NCI-H146 (cell line): ENCODE measurements around the gene AJM1.

Experiments used
- DNase-seq: peaks from one replicate; lab custom pipeline; 2025; lab: John Stamatoyannopoulos, UW

AJM1 gene

GRCh38 chr9:136808075-136808805, 34.0 kb upstream of the AJM1 start:
- DNase-seq: peak; percentile 13

GRCh38 chr9:136808806-136809158, 33.5 kb upstream of the AJM1 start:
- no peak for DNase-seq

DNA sequence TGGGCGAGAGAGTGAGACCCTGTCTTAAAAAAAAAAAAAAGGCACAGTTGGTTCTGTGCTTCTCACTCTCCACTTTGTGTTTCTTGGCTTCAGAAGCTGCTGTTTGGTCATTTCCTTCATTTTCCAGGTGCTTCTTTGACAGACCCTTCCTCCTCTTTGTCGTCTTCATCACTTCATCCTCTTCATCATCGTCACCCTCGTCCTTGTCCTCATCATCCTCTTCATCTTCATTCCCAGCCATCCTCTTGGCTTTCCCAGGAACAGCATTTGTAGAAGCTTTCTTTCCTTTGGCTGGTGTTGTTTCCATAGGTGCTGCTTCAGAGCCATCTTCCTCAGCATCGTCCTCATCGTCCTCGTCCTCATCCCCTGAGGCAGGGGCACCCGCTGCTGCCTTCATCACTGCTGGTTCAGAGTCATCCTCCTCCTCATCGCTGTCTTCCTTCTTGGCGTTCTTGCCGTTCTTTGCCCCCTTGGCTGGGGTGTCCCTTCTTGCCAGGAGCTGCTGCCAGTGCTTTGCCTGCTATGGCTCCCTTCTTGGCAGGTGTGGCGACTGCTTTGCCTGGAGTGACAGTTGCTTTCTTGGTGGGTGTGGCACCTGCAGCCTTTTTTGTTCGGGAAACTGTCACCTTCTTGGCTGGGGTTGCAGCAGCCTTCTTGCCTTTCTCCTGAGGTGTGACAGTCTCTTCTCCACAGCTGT, 27.4 kb upstream of the AJM1 start:
- DNase-seq: no peak

DNA sequence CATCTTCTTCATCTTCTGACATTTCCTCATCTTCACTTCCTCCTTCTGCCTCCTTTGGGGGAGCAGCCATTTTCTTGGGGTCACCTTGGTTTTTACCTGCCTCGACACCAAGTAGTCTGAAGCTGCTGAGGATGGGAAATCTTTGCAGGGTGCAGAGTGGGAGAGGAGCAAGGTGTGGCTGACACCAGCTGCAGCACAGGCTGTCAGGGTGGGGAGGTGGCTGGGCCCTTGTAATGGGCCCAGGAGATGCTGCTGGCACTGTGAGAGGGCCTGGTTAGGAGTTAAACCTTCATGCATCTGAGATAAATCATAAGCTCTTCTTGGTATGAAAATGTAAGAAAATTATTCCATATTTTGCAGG, 26.9 kb upstream of the AJM1 start:
- no peak for DNase-seq

DNA sequence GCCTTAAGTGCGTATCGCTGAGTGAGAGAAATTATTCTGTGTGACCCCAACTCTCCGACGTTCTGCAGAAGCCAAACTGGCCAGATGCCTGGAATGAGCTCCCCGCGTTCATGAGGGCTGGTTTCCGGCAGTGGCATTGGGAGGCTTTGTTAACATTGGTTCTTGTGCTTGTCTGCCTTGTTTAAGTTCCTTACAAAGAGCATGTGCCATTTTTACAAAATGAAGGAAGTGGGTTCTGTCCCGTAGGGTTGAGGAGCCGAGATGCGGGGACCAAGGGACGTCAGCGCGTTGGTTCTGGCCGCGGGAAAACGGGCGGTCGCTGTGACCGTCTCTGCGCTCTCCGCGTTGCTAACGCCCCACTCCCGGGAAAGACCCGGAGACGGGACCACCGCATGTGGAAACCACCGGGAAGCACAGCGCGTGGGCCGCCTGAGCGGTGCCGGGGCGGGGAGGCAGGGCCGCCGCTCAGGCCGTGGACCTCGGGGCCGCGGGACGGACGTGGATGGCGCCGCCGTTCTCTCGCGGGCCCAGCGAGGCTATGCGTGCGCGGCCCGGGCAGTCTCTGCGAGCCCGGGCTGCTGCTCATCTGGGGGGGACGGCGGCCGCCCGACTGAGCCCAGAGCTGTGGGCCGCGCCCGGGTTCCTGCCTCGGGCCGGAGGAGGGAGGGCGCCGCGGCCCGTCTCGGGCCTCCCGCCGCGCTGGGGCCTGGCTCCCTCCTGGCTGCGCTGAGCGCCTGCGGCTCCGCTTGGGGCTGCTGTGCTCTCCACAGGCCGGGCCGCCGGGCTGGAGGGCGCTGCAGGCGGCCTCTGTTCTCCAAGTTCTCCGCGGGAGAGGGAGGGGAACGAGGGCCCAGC, 21.1 kb upstream of the AJM1 start:
- DNase-seq: no peak

- no peak for DNase-seq
Observed at GRCh38 chr9:136821826-136822544, 20.3 kb upstream of the AJM1 start.

DNA sequence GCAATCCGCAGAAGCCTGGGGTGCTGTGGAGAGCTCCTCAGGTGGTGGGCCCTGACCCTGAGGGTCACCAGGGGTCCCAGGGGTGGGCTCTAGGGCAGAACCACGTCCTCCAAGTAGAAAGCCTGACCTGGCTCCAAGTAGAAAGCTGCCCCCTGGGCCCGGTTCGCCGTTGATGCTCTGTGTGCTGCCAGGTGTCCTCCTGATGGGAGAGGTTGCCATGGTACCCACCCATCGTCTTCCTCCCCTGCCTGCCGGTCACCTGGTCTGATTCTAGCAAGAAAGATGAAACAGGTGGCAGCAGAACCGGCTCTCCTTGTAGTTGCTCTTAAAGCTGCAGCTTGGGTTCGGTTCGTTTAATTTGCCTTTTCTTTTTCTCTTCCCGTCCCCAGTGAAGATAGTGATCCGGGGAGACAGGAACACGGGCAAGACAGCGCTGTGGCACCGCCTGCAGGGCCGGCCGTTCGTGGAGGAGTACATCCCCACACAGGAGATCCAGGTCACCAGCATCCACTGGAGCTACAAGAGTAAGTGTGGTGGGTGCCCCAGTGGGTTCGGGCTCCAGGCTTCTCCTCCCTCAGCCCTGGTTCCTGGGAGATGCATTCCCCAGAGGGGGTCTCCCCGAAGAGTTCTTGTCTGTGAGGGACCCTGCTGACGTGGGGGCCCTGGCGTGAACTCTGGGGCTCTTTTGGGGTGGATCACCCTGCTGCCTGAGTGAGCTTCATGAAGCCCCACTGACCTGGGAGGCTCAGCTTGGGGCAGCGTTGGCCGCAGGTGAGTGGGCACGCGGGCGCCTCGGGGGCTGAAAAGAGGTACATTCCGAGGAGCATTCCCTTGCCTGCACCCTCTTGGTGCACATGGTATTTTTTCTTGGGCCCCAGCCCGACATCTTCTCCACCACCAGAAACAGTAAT, 18.9 kb upstream of the AJM1 start:
- DNase-seq: peak; percentile 59

DNA sequence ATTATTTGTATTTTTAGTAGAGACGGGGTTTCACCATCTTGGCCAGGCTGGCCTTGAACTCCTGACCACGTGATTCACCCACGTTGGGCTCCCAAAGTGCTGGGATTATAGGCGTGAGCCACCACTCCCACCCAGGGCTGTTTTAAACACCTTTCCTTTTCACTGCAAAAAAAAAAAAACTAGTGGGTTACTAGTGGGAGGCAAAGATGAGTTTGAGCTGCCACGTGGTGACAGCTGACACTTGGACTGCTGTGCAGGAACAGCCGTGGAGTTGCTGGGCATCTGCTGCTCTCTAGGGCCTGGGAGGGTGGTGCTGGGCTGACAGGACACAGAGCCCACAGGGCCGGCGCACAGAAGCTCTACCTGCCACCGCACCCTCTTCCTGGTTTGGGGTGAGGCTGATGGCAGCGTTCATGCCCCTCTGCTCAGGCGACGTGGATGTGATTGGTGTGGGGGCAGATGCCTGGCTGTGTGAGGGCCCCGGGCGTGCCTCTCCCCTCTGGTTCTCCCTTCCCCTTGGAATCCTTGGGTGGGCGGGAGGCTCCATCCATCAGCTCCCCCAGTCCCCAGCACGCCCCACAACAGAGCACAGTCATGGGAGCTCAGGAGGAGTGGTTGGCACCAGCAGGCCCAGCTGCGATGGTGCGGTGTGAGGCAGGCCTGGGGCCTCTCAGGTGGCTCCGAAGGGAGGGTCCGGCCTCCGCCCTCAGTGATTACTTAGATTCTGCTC, 17.6 kb upstream of the AJM1 start:
- DNase-seq: no peak

DNA sequence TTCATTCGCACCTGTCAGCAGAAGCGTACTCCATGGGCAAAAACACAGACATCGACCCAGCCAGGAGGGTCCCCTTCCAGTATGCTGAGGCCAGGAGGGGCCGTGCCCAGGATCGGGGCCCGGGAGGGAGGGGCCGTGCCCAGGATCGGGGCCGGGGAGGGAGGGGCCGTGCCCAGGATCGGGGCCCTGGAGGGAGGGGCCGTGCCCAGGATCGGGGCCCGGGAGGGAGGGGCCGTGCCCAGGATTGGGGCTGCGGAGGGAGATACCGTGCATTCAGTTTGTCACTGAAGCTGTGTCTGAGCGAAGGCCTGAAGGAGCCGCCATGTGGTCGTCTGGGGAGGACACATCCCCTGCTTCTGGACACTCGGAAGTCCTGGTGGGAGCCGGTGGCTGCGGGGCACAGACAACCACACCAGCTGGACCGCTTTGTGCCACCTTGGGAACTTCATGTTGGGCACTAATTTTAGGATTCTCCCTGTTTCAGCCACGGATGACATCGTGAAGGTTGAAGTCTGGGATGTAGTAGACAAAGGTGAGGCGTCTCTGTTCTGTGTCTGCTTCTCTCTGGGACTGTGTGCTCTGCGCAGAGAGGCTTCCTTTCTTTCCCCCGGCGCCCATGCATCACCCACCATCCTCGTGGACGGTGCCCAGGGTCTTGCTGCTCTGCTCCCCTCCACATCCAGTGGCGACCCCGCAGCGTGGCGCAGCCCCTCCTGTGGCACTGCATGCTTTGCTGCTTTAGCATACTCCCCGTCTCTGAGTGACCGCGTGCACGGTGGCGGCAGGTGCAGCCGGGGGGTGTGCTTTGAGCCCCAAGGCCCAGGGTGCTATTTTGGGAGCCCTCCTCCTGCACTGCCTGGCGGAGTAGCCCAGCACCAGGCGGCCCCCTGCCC, 16.7 kb upstream of the AJM1 start:
- DNase-seq: no peak

GRCh38 chr9:136826188-136826541, 16.1 kb upstream of the AJM1 start:
- DNase-seq: no peak

GRCh38 chr9:136826703-136827582, 15.3 kb upstream of the AJM1 start:
- no peak for DNase-seq

DNA sequence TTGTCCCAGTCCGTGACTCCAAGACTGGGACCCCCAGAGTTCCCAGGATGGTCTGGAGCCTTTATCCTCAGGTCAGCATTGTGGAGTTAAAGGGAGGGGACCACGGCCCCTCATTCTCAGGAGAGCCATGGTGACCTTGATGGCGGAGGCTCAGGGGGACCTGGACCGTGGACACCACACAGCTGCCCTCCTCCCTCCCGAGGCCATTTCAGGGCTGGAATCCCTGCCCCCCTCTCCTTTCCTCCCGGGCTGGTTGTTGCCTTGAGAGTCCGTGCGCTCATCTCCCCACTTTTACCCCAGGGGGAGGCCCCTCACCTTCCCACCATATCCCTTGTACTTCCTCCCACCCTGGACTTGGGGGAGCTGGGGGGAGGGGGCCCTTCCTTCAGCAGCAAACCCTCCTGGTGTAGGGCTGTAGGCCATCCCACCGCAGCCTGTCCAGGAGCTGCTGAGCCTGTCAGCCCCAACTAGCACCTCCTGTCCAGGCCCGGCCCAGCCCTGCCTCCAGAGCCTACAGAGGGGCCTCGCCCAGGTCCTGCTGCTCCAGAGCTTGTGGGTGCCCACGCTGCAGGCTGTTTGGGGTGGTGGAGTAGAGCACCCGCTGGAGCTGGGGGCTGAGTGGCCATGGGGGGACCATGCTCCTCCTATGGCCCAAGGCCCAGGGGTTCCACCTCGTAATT, 14.3 kb upstream of the AJM1 start:
- no peak for DNase-seq

DNA sequence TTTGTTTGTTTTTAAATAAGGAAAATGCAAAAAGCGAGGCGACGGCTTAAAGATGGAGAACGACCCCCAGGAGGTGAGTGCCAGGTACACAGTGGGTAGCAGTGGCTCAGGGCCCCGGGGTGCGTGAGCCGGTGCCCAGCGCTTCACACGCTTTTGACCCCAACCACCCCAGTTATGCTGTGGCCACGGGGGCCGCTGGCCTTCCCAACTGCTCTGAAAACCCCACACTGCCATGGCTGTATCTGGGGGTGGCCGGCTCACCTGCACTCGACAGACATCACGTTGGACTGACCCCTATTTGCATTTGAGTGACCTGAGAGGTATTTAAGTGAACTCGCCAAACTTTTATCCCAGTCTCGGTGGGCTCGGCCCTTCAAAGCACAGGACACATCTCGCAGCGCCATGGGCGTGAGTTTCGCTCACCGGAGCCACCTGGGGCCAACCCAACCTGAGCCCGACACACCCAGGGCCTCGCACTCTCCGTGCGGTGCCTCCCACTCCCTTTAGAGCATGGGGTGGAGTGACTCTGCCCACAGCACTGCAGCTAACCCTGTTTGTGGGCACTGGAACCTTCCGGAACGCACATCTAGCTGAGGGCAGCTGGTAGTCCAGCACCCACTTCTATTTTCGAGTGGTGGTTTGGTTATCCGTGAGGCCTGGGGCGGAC, 13.7 kb upstream of the AJM1 start:
- DNase-seq: no peak

GRCh38 chr9:136829412-136829811, 12.9 kb upstream of the AJM1 start:
- DNase-seq: no peak

DNA sequence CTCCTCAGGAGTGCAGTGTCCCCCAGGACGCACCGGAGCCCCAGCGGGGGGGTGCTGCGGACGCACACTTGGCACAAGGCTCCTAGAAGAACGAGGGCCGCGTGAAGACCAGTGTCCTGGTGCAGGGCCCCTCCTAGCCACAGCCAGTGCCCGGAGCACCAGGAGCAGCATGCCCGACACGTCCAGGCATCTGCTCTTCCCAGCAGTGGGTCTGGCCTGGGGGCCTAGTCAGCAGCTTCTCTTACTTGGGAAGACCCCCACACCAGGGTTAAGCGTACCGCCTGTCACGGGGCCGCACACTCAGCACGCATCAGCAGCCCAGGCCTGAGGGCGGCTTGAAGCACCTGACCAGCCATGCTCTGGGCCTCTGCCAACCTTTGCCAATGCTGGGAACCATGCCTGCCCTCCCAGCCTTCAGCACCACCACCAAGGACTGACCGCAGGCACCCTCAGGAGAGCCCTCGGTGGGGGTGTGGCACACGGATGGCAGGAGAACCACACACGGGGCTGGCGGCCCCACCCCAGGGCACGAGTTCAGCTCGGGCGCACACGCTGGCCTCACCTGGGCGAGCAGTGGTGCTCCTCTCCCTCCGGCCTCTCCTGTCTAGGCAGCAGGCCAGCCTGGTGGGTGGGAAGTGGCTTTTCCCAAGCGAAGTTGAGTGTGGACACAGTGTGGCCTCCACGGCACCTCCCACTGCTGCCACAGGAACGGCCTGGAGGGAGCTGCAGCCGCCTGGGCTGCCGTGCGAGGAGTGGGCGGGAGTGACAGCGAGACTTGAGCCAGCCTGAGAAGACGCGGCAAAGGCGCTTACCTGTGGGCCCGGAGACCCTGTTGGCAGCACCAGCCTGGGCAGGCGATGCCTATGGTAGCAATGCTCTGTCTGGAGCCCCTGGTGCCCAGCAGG, 12.0 kb upstream of the AJM1 start:
- no peak for DNase-seq

DNA sequence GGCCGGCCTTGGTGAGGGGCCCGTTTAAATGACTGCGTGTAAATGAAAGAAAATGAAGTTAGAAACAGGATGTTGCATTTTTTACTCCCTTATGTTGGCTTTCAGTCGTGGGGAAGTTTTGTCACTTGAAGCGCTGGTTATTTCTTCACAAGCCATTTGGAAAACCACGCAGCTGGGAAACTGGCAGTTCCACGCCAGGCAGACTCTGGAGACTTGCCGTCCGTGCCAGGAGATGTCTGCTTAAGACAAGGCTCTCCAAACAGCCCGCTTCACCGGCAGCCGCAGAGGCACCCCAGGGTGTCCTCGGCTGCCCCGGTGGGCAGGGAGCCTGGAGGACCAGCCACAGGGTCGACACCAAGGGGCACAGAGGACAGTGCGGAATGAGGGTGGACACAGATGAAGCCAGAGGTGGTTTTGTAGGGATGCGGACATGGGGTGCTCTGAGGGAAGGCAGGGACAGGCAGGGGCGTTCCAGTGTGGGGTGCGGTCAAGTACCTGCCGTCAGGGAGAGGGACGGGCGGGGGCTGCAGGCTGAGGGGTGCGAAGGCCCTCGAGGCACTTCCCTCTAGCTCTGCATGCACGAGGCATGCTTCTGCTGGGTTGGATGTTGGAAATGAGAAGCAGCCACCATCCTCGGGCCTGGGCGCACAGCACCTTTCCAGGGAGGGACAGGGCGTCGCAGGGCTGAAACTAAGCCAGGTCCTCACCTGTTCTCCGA, 11.1 kb upstream of the AJM1 start:
- DNase-seq: no peak
